Caco-2 (cell line): ENCODE data around the gene TEX11. TPM values are rescaled to one million over a fixed set of nuclear protein-coding genes. Genes with fewer than 3 reads are reported as not detected.

Source experiments
- BruUV-seq: library from RNA; stranded (reverse); fragments of 400-500 nt; replicated peaks from 2 replicates; lab custom pipeline; 2021; lab: Mats Ljungman, UMichigan
- CTCF ChIA-PET: fragments of 300-600 bp; sonication (Branson Sonifier 250); formaldehyde crosslinking; loops from one replicate; lab custom pipeline; 2022; ENCODE audit warnings: antibody characterized with exemption; lab: Charles Lee
- POLR2A ChIA-PET: fragments of 300-600 bp; sonication (Branson Sonifier 250); formaldehyde crosslinking; loops from one replicate; lab custom pipeline; 2022; ENCODE audit warnings: antibody characterized with exemption; lab: Charles Lee
- DNase-seq, 2 experiments: peaks; one replicate each; pipeline versions ENCODE4 v3.0.0 to v3.0.0-alpha.2; 2020 to 2022
- H3K27me3 ChIP-seq: replicated peaks from 2 replicates; pipeline ENCODE4 v1.6.0; 2011; ENCODE audit warnings: low read length; ENCODE audit not compliant: control insufficient read depth, insufficient read depth
- H3K36me3 ChIP-seq: 2 replicates; pipeline ENCODE4 v1.5.1; 2011; ENCODE audit warnings: low read length; ENCODE audit not compliant: control insufficient read depth, insufficient read depth
- H3K4me1 ChIP-seq: fragments of 250-450 bp; sonication (Bioruptor Pico); 2 replicates; pipeline ENCODE4 v1.5.1; 2020; ENCODE audit warnings: mild to moderate bottlenecking
- H3K4me3 ChIP-seq: 2 replicates; pipeline ENCODE4 v1.5.1; 2011; ENCODE audit warnings: low read depth, mild to moderate bottlenecking, control low read depth, low read length
- H3K9me3 ChIP-seq: fragments of 250-450 bp; sonication (Bioruptor Pico); 2 replicates; pipeline ENCODE4 v1.5.1; 2020; ENCODE audit warnings: mild to moderate bottlenecking, moderate library complexity
- H3K27ac Mint-ChIP-seq: one replicate; pipeline ENCODE4 v1.8.0; 2022; ENCODE audit warnings: mixed read lengths; ENCODE audit not compliant: unreplicated experiment
- H3K27me3 Mint-ChIP-seq: one replicate; pipeline ENCODE4 v1.8.0; 2022; ENCODE audit warnings: mixed read lengths; ENCODE audit not compliant: insufficient read depth, unreplicated experiment
- H3K36me3 Mint-ChIP-seq: one replicate; pipeline ENCODE4 v1.8.0; 2022; ENCODE audit warnings: mild to moderate bottlenecking, mixed read lengths; ENCODE audit not compliant: insufficient read depth, unreplicated experiment
- H3K4me1 Mint-ChIP-seq: one replicate; pipeline ENCODE4 v1.8.0; 2022; ENCODE audit warnings: low read depth, mixed read lengths; ENCODE audit not compliant: unreplicated experiment
- H3K4me3 Mint-ChIP-seq: one replicate; pipeline ENCODE4 v1.8.0; 2022; ENCODE audit warnings: mild to moderate bottlenecking, moderate library complexity, mixed read lengths; ENCODE audit not compliant: unreplicated experiment
- H3K9me3 Mint-ChIP-seq: one replicate; pipeline ENCODE4 v1.8.0; 2022; ENCODE audit warnings: mixed read lengths; ENCODE audit not compliant: unreplicated experiment
- intact Hi-C: fragments of 100-400 bp; cut with micrococcal nuclease; formaldehyde crosslinking; loops from one replicate; pipeline ENCODE4 v1.10.0; 2022; ENCODE audit not compliant: unreplicated experiment
- total RNA-seq: library from RNA; stranded (reverse); gene quantifications from 2 replicates; pipeline ENCODE4 v1.2.3, GENCODE V29; 2022
- TF ChIP-seq, protein P1 (sequence below), 2 experiments: fragments of 200-600 bp in 1 of 2; IDR thresholded peaks; 1 replicate in 1 of 2; 2 replicates in 1 of 2; pipeline versions ENCODE4 v1.5.1 to v1.8.0; 2011 to 2022; ENCODE audit warnings: antibody characterized with exemption in 1 of 2, control low read depth in 1 of 2, inconsistent platforms in 1 of 2, low read depth in 1 of 2, low read length in 1 of 2, mild to moderate bottlenecking in 1 of 2, moderate library complexity in 1 of 2; ENCODE audit not compliant: insufficient read depth in 1 of 2, severe bottlenecking in 1 of 2, unreplicated experiment in 1 of 2

TEX11 gene
- total RNA-seq, 1 experiment from 2014 or later = 0.23 TPM

DNA sequence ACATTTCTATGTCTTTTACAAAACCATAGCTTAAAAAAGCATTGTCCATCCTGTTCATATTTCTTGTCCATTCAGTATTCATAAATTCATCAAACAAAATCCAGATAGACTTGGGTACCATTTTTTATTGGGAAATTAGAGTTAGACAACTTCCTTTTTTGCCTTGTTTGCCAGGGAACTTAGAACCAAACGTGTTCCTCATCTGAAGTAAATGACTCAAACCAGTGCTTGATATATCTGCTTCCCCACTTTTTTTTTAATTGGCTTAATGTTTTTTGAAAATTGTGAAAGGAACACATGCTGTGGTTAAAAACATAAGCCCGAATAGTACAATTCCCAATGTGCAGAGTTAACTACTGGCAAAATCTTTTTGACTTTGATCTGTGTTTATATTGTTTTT lies 419.7 kb downstream of the TEX11 start:
- POLR2A ChIA-PET = no interaction called here
- no peaks in the 10 kb centered on the region for H3K27me3 Mint-ChIP-seq
- peaks cover 6% of the 10 kb centered on the region for H3K4me1 Mint-ChIP-seq
- CTCF ChIA-PET = no interaction called here
- Histone ChIP-seq H3K9me3 (no peaks in the 10 kb centered on the region), H3K36me3 (no peaks in the 10 kb centered on the region; the same call in 1 of the 2 replicates), H3K27me3 (no peaks in the 10 kb centered on the region), H3K4me1 (no peaks in the 10 kb centered on the region), H3K4me3 (no peak overlapping the region)
- H3K36me3 Mint-ChIP-seq = peaks cover 62% of the 10 kb centered on the region
- no peak overlapping the region for H3K27ac Mint-ChIP-seq
- TF ChIP-seq, protein P1, sequence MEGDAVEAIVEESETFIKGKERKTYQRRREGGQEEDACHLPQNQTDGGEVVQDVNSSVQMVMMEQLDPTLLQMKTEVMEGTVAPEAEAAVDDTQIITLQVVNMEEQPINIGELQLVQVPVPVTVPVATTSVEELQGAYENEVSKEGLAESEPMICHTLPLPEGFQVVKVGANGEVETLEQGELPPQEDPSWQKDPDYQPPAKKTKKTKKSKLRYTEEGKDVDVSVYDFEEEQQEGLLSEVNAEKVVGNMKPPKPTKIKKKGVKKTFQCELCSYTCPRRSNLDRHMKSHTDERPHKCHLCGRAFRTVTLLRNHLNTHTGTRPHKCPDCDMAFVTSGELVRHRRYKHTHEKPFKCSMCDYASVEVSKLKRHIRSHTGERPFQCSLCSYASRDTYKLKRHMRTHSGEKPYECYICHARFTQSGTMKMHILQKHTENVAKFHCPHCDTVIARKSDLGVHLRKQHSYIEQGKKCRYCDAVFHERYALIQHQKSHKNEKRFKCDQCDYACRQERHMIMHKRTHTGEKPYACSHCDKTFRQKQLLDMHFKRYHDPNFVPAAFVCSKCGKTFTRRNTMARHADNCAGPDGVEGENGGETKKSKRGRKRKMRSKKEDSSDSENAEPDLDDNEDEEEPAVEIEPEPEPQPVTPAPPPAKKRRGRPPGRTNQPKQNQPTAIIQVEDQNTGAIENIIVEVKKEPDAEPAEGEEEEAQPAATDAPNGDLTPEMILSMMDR (IDR thresholded peaks at IDR 0.05; ENCODE audit: insufficient read depth in 1 of 2, low read depth in 1 of 2, low read length in 1 of 2, severe bottlenecking in 1 of 2, unreplicated experiment in 1 of 2) = no peak
- no peak for DNase-seq
- H3K4me3 Mint-ChIP-seq = no peak overlapping the region
- no peaks in the 10 kb centered on the region for H3K9me3 Mint-ChIP-seq
- BruUV-seq = no TSS peak
- intact Hi-C loops = no loop called here

GRCh38 chrX:70485466-70485865 lies 423.0 kb downstream of the TEX11 start:
- no peak for DNase-seq
- TF ChIP-seq, protein P1 (IDR thresholded peaks at IDR 0.05; ENCODE audit: insufficient read depth in 1 of 2, low read depth in 1 of 2, low read length in 1 of 2, severe bottlenecking in 1 of 2, unreplicated experiment in 1 of 2) = no peak
- no peak overlapping the region for H3K4me3 ChIP-seq
- peaks cover 14% of the 10 kb centered on the region for H3K4me1 Mint-ChIP-seq
- intact Hi-C loops = no loop called here
- no peaks in the 10 kb centered on the region for H3K27me3 ChIP-seq
- ChIA-PET CTCF (no interaction called here), POLR2A (no interaction called here)
- H3K27me3 Mint-ChIP-seq = no peaks in the 10 kb centered on the region
- no peak overlapping the region for H3K27ac Mint-ChIP-seq
- H3K4me1 ChIP-seq = no peaks in the 10 kb centered on the region
- H3K9me3 ChIP-seq = no peaks in the 10 kb centered on the region
- peaks cover 52% of the 10 kb centered on the region for H3K36me3 Mint-ChIP-seq
- no peak overlapping the region for H3K4me3 Mint-ChIP-seq
- no peaks in the 10 kb centered on the region for H3K9me3 Mint-ChIP-seq
- no TSS peak for BruUV-seq
- H3K36me3 ChIP-seq = no peaks in the 10 kb centered on the region; the same call in 1 of the 2 replicates

- Mint-ChIP-seq H3K27ac (no peak overlapping the region), H3K4me3 (no peak overlapping the region), H3K9me3 (no peaks in the 10 kb centered on the region), H3K36me3 (peaks cover 32% of the 10 kb centered on the region), H3K4me1 (peaks cover 8% of the 10 kb centered on the region), H3K27me3 (no peaks in the 10 kb centered on the region)
- BruUV-seq = no TSS peak
- POLR2A ChIA-PET = no interaction called here
- TF ChIP-seq, protein P1 (IDR thresholded peaks at IDR 0.05; ENCODE audit: insufficient read depth in 1 of 2, low read depth in 1 of 2, low read length in 1 of 2, severe bottlenecking in 1 of 2, unreplicated experiment in 1 of 2) = no peak
- no peaks in the 10 kb centered on the region; the same call in 1 of the 2 replicates for H3K36me3 ChIP-seq
- H3K4me1 ChIP-seq = peaks cover 23% of the 10 kb centered on the region
- H3K9me3 ChIP-seq = no peaks in the 10 kb centered on the region
- H3K27me3 ChIP-seq = no peaks in the 10 kb centered on the region
- intact Hi-C loops = no loop called here
- CTCF ChIA-PET = interaction anchor here (0.7 kb wide), 1 partner anchor 700 kb away, joined by 4 read pairs; no protein-coding TSS in a partner anchor
- no peak overlapping the region for H3K4me3 ChIP-seq
- no peak for DNase-seq
Measured at GRCh38 chrX:70482300-70482699, 426.2 kb downstream of the TEX11 start.
